ENCODE results near the gene CNKSR3. TPM values are rescaled to one million over a fixed set of nuclear protein-coding genes. Genes with fewer than 3 reads are reported as not detected.
"Not testable (repeated sequence)": the region's sequence is repeated elsewhere in the genome, so short reads cannot be mapped to it uniquely, and the experiment has no call there.

The CNKSR3 gene
- total RNA-seq, 1 donor from 2014 or later = 2.0 TPM

DNA sequence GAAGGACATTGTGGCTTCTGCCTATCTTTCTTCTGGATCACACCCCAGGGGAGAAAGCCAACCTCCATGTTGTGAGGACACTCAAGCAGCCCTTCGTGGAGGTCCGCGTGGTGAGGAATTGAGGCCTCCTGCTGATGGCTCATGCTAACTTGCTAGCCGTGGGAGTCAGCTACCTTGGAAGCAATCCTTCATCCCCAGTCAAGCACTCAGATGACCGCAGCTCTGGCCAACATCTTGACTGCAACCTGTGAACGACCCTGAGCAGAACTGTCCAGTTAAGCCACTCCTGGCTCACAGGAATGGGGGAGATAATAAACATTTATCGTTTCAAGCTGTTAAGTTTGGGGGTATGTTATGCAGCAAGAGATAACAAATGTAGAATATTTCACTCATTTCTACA lies 10.9 kb upstream of the CNKSR3 start:
- H3K4me3 Mint-ChIP-seq (ENCODE audit: unreplicated experiment) = no peak overlapping the region
- TF ChIP-seq, protein P1, sequence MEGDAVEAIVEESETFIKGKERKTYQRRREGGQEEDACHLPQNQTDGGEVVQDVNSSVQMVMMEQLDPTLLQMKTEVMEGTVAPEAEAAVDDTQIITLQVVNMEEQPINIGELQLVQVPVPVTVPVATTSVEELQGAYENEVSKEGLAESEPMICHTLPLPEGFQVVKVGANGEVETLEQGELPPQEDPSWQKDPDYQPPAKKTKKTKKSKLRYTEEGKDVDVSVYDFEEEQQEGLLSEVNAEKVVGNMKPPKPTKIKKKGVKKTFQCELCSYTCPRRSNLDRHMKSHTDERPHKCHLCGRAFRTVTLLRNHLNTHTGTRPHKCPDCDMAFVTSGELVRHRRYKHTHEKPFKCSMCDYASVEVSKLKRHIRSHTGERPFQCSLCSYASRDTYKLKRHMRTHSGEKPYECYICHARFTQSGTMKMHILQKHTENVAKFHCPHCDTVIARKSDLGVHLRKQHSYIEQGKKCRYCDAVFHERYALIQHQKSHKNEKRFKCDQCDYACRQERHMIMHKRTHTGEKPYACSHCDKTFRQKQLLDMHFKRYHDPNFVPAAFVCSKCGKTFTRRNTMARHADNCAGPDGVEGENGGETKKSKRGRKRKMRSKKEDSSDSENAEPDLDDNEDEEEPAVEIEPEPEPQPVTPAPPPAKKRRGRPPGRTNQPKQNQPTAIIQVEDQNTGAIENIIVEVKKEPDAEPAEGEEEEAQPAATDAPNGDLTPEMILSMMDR (IDR thresholded peaks at IDR 0.05; ENCODE audit: partially characterized antibody, unreplicated experiment) = no peak
- peaks cover 4% of the 10 kb centered on the region for H3K9me3 Mint-ChIP-seq (ENCODE audit: unreplicated experiment)
- no peak for DNase-seq
- H3K27me3 Mint-ChIP-seq (ENCODE audit: unreplicated experiment) = no peaks in the 10 kb centered on the region
- no peak overlapping the region for H3K27ac Mint-ChIP-seq (ENCODE audit: unreplicated experiment)
- H3K4me1 Mint-ChIP-seq (ENCODE audit: low read depth, unreplicated experiment) = peaks cover under 1% of the 10 kb centered on the region
- H3K36me3 Mint-ChIP-seq (ENCODE audit: unreplicated experiment) = no peaks in the 10 kb centered on the region

DNA sequence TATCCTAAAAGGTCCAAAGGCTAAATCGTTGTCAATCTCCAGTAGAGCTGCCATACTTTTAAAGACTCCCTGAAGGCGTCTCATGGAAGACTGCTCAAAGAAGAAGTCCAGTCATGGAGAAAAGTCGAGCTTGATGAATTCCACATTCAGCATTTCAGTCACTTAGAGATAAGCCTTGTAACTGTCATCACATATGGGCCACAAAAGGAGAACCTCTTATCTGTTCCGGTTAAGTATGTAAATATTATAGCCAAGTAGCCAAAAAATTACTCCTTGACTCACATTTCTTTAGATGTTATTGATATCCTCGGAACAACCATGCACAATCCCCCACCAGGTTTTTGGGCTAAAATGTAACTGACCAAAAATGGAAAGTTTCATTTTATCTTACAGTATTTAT lies 9.8 kb upstream of the CNKSR3 start:
- H3K4me1 Mint-ChIP-seq (ENCODE audit: low read depth, unreplicated experiment) = peaks cover 2% of the 10 kb centered on the region
- no peaks in the 10 kb centered on the region for H3K27me3 Mint-ChIP-seq (ENCODE audit: unreplicated experiment)
- no peak for DNase-seq
- H3K4me3 Mint-ChIP-seq (ENCODE audit: unreplicated experiment) = no peak overlapping the region
- H3K27ac Mint-ChIP-seq (ENCODE audit: unreplicated experiment) = no peak overlapping the region
- TF ChIP-seq, protein P1 (IDR thresholded peaks at IDR 0.05; ENCODE audit: partially characterized antibody, unreplicated experiment) = no peak
- H3K9me3 Mint-ChIP-seq (ENCODE audit: unreplicated experiment) = peaks cover 4% of the 10 kb centered on the region
- no peaks in the 10 kb centered on the region for H3K36me3 Mint-ChIP-seq (ENCODE audit: unreplicated experiment)

DNA sequence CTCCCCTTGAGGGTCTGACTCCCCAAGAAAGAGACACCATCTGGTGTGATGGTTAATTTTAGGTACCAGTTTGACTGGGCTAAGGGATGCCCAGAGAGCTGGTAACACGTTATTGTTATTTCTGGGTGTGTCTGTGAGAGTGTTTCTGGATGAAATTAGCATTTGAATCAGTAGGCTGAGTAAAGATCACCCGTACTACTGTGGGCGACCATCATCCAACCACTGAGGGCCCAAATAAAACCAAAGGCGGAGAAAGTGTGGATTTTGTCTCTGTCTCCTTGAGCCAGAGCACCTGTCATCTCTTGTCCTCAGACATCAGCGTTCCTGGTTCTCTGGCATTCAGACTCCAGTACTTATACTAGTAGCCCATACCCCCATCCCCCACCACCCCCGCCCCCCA lies 7.9 kb upstream of the CNKSR3 start:
- no peak overlapping the region for H3K4me3 Mint-ChIP-seq (ENCODE audit: unreplicated experiment)
- peaks cover 3% of the 10 kb centered on the region for H3K9me3 Mint-ChIP-seq (ENCODE audit: unreplicated experiment)
- TF ChIP-seq, protein P1 (IDR thresholded peaks at IDR 0.05; ENCODE audit: partially characterized antibody, unreplicated experiment) = no peak
- H3K36me3 Mint-ChIP-seq (ENCODE audit: unreplicated experiment) = no peaks in the 10 kb centered on the region
- H3K4me1 Mint-ChIP-seq (ENCODE audit: low read depth, unreplicated experiment) = peaks cover 2% of the 10 kb centered on the region
- no peaks in the 10 kb centered on the region for H3K27me3 Mint-ChIP-seq (ENCODE audit: unreplicated experiment)
- no peak overlapping the region for H3K27ac Mint-ChIP-seq (ENCODE audit: unreplicated experiment)
- no peak for DNase-seq

DNA sequence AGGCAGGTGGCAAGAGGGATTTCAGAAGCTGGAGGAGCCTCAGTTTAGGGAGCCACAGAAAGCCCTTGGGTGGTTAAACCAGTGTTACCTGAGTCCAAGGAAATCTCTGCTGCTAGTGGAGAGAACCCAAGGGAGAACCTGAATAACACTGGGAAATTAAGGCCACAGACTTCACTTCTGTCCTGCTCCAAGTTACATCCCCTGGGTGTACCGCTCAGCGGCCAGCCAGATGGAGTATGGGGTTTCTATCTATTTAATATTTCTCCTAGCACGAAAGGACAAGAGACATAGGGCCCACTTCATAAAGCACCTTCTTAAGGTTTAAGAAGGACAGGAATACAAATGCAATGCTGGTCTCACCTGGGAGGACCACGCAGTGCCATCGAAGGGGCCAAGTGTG lies 5.8 kb upstream of the CNKSR3 start:
- no peak overlapping the region for H3K27ac Mint-ChIP-seq (ENCODE audit: unreplicated experiment)
- peaks cover 2% of the 10 kb centered on the region for H3K4me1 Mint-ChIP-seq (ENCODE audit: low read depth, unreplicated experiment)
- H3K27me3 Mint-ChIP-seq (ENCODE audit: unreplicated experiment) = no peaks in the 10 kb centered on the region
- no peaks in the 10 kb centered on the region for H3K36me3 Mint-ChIP-seq (ENCODE audit: unreplicated experiment)
- TF ChIP-seq, protein P1 (IDR thresholded peaks at IDR 0.05; ENCODE audit: partially characterized antibody, unreplicated experiment) = no peak
- no peaks in the 10 kb centered on the region for H3K9me3 Mint-ChIP-seq (ENCODE audit: unreplicated experiment)
- no peak overlapping the region for H3K4me3 Mint-ChIP-seq (ENCODE audit: unreplicated experiment)
- no peak for DNase-seq

DNA sequence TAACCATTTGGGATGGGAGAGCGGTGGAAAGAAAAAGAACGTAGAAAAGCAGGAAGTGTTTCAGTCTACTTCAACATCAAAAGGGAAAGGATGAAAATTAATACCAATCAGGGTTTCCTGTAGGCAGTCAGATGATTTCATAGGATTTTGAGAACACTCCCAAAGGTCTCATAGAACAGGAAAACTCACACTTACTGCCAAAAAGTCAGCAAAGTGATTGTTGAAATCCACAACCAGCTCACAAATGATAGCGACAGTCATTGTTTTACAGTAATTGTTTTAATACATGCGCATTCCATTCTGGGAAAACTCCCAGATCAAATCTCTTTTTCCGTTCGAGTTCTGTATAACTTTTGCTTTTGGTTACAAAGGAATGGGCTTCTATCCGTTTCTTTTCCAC lies 5.3 kb upstream of the CNKSR3 start:
- Mint-ChIP-seq H3K4me1 (ENCODE audit: low read depth, unreplicated experiment) (peaks cover 2% of the 10 kb centered on the region), H3K9me3 (ENCODE audit: unreplicated experiment) (no peaks in the 10 kb centered on the region), H3K36me3 (ENCODE audit: unreplicated experiment) (no peaks in the 10 kb centered on the region), H3K27ac (ENCODE audit: unreplicated experiment) (no peak overlapping the region), H3K4me3 (ENCODE audit: unreplicated experiment) (no peak overlapping the region), H3K27me3 (ENCODE audit: unreplicated experiment) (no peaks in the 10 kb centered on the region)
- no peak for DNase-seq
- TF ChIP-seq, protein P1 (IDR thresholded peaks at IDR 0.05; ENCODE audit: partially characterized antibody, unreplicated experiment) = no peak

DNA sequence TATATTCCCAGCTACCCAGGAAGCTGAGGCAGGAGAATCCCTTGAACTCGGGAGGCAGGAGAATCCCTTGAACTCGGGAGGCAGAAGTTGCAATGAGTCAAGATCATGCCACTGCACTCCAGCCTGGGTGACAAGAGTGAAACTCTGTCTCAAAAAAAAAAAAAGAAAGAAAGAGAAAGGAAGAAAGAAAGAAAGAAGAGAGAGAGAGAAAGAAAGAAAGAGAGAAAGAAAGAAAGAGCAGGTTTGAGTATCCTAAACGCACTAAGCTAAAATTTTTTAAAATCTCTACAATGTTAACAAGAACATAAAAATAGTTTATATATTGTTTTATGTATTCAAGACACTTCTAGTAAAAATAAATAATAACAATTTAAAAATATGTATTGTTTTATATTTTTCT lies 4.6 kb upstream of the CNKSR3 start:
- not testable (repeated sequence) for H3K36me3 Mint-ChIP-seq (ENCODE audit: unreplicated experiment); H3K4me1 Mint-ChIP-seq (ENCODE audit: low read depth, unreplicated experiment); H3K27ac Mint-ChIP-seq (ENCODE audit: unreplicated experiment); H3K27me3 Mint-ChIP-seq (ENCODE audit: unreplicated experiment); H3K4me3 Mint-ChIP-seq (ENCODE audit: unreplicated experiment); DNase-seq; H3K9me3 Mint-ChIP-seq (ENCODE audit: unreplicated experiment)

Measured in glutamatergic neuron (in vitro differentiated cells).